Activated CD4-positive, alpha-beta T cell treated with anti-CD3 and anti-CD28 coated beads, Interleukin-2, amount 10 ng/mL, durations not matched to agents 24 days and 14 days (primary cell): ENCODE data around the gene CDC42EP3. TPM values are rescaled to one million over a fixed set of nuclear protein-coding genes. Genes with fewer than 3 reads are reported as not detected.

ENCODE experiments used
- DNase-seq: peaks from one replicate; pipeline ENCODE4 v3.0.0; 2022
- H3K27ac Mint-ChIP-seq: one replicate; pipeline ENCODE4 v1.8.0; 2022; ENCODE audit warnings: mild to moderate bottlenecking, mixed read lengths
- H3K27me3 Mint-ChIP-seq: one replicate; pipeline ENCODE4 v1.8.0; 2022; ENCODE audit warnings: mixed read lengths
- H3K36me3 Mint-ChIP-seq: one replicate; pipeline ENCODE4 v1.8.0; 2022; ENCODE audit warnings: low read depth, mild to moderate bottlenecking, mixed read lengths
- H3K4me1 Mint-ChIP-seq: one replicate; pipeline ENCODE4 v1.8.0; 2021; ENCODE audit warnings: mixed read lengths
- H3K4me3 Mint-ChIP-seq: one replicate; pipeline ENCODE4 v1.8.0; 2022; ENCODE audit warnings: mild to moderate bottlenecking, moderate library complexity, mixed read lengths
- H3K9me3 Mint-ChIP-seq: one replicate; pipeline ENCODE4 v1.8.0; 2021; ENCODE audit warnings: mixed read lengths
- intact Hi-C: fragments of 100-400 bp; cut with micrococcal nuclease; formaldehyde crosslinking; loops from one replicate; pipeline ENCODE4 v1.15.1; 2023
- total RNA-seq: library from RNA; stranded (reverse); gene quantifications from 2 replicates; pipeline ENCODE4 v1.2.3, GENCODE V29; 2022

CDC42EP3 gene
- total RNA-seq, 1 donor from 2014 or later, result 10.9 TPM

- intact Hi-C loops, result loop anchor here (5.0 kb wide), 2 partner anchors 37 to 197 kb away; no protein-coding TSS in a partner anchor
- Mint-ChIP-seq H3K4me1 (peaks cover 21% of the 10 kb centered on the region), H3K27ac (no peak overlapping the region), H3K9me3 (no peaks in the 10 kb centered on the region), H3K36me3 (peaks cover 4% of the 10 kb centered on the region), H3K27me3 (peaks cover 5% of the 10 kb centered on the region), H3K4me3 (no peak overlapping the region)
- no peak for DNase-seq
Measured at GRCh38 chr2:37674946-37675345, 3.5 kb upstream of the CDC42EP3 start.

- Mint-ChIP-seq H3K27ac (peak overlapping the region; percentile 76), H3K27me3 (peaks cover 5% of the 10 kb centered on the region), H3K4me3 (peak overlapping the region; percentile 83), H3K9me3 (no peaks in the 10 kb centered on the region), H3K4me1 (peaks cover 35% of the 10 kb centered on the region), H3K36me3 (peaks cover 4% of the 10 kb centered on the region)
- intact Hi-C loops, result loop anchor here (1.0 to 5.0 kb wide), 6 partner anchors 11 to 199 kb away; no protein-coding TSS in a partner anchor
- no peak for DNase-seq
Measured at GRCh38 chr2:37672870-37673184, 1.4 kb upstream of the CDC42EP3 start.

- intact Hi-C loops, result loop anchor here (1.0 to 5.0 kb wide), 6 partner anchors 12 to 200 kb away; no protein-coding TSS in a partner anchor
- H3K9me3 Mint-ChIP-seq, result no peaks in the 10 kb centered on the region
Measured at GRCh38 chr2:37672104-37672869, 845 bp upstream of the CDC42EP3 start.

GRCh38 chr2:37671816-37672103 lies 318 bp upstream of the CDC42EP3 start:
- peak overlapping the region; percentile 73 for H3K27ac Mint-ChIP-seq
- H3K27me3 Mint-ChIP-seq, result peaks cover 5% of the 10 kb centered on the region
- H3K36me3 Mint-ChIP-seq, result peaks cover 4% of the 10 kb centered on the region
- peak overlapping the region; percentile 88 for H3K4me3 Mint-ChIP-seq
- H3K9me3 Mint-ChIP-seq, result no peaks in the 10 kb centered on the region
- intact Hi-C loops, result loop anchor here (1.0 to 5.0 kb wide), 6 partner anchors 13 to 201 kb away; no protein-coding TSS in a partner anchor
- no peak for DNase-seq
- peaks cover 37% of the 10 kb centered on the region for H3K4me1 Mint-ChIP-seq

More at GRCh38 chr2:37672104-37672869, 845 bp upstream of the CDC42EP3 start:
- DNase-seq, result peak; percentile 92
- H3K4me1 Mint-ChIP-seq, result peaks cover 37% of the 10 kb centered on the region
- peak overlapping the region; percentile 88 for H3K4me3 Mint-ChIP-seq
- peak overlapping the region; percentile 76 for H3K27ac Mint-ChIP-seq
- peaks cover 5% of the 10 kb centered on the region for H3K27me3 Mint-ChIP-seq
- H3K36me3 Mint-ChIP-seq, result peaks cover 4% of the 10 kb centered on the region

- Mint-ChIP-seq H3K36me3 (peaks cover 5% of the 10 kb centered on the region), H3K4me3 (peak overlapping the region; percentile 88), H3K4me1 (peaks cover 32% of the 10 kb centered on the region), H3K27me3 (peaks cover 5% of the 10 kb centered on the region), H3K9me3 (no peaks in the 10 kb centered on the region), H3K27ac (peak overlapping the region; percentile 84)
- no peak for DNase-seq
- intact Hi-C loops, result loop anchor here (5.0 kb wide), 2 partner anchors 42 to 202 kb away; no protein-coding TSS in a partner anchor
Measured at GRCh38 chr2:37670378-37671008, 949 bp downstream of the CDC42EP3 start.

- Mint-ChIP-seq H3K36me3 (peaks cover 5% of the 10 kb centered on the region), H3K4me1 (peaks cover 35% of the 10 kb centered on the region), H3K4me3 (peak overlapping the region; percentile 88), H3K27me3 (peaks cover 5% of the 10 kb centered on the region), H3K9me3 (no peaks in the 10 kb centered on the region), H3K27ac (no peak overlapping the region)
- no peak for DNase-seq
- intact Hi-C loops, result no loop called here
Measured at GRCh38 chr2:37669446-37669845, 2.0 kb downstream of the CDC42EP3 start.

GRCh38 chr2:37667704-37668103 lies 3.7 kb downstream of the CDC42EP3 start:
- Mint-ChIP-seq H3K27me3 (peaks cover 2% of the 10 kb centered on the region), H3K4me1 (peaks cover 32% of the 10 kb centered on the region), H3K27ac (no peak overlapping the region), H3K9me3 (no peaks in the 10 kb centered on the region), H3K4me3 (no peak overlapping the region), H3K36me3 (peaks cover 7% of the 10 kb centered on the region)
- intact Hi-C loops, result no loop called here
- DNase-seq, result no peak

- H3K27ac Mint-ChIP-seq, result no peak overlapping the region
- intact Hi-C loops, result no loop called here
- peaks cover 7% of the 10 kb centered on the region for H3K36me3 Mint-ChIP-seq
Measured at GRCh38 chr2:37666772-37667171, 4.7 kb downstream of the CDC42EP3 start.

GRCh38 chr2:37665604-37666362 lies 5.7 kb downstream of the CDC42EP3 start:
- Mint-ChIP-seq H3K27ac (no peak overlapping the region), H3K4me3 (no peak overlapping the region)

More at GRCh38 chr2:37666772-37667171, 4.7 kb downstream of the CDC42EP3 start:
- peaks cover 31% of the 10 kb centered on the region for H3K4me1 Mint-ChIP-seq
- DNase-seq, result no peak
- H3K27me3 Mint-ChIP-seq, result peaks cover 2% of the 10 kb centered on the region
- H3K4me3 Mint-ChIP-seq, result no peak overlapping the region
- no peaks in the 10 kb centered on the region for H3K9me3 Mint-ChIP-seq

GRCh38 chr2:37665043-37665442 lies 6.4 kb downstream of the CDC42EP3 start:
- no peak overlapping the region for H3K27ac Mint-ChIP-seq
- intact Hi-C loops, result no loop called here
- peaks cover 21% of the 10 kb centered on the region for H3K4me1 Mint-ChIP-seq

More at GRCh38 chr2:37665604-37666362, 5.7 kb downstream of the CDC42EP3 start:
- no peaks in the 10 kb centered on the region for H3K9me3 Mint-ChIP-seq
- DNase-seq, result no peak
- intact Hi-C loops, result no loop called here
- H3K4me1 Mint-ChIP-seq, result peaks cover 29% of the 10 kb centered on the region
- peaks cover under 1% of the 10 kb centered on the region for H3K27me3 Mint-ChIP-seq
- peaks cover 6% of the 10 kb centered on the region for H3K36me3 Mint-ChIP-seq

GRCh38 chr2:37664231-37664643 lies 7.2 kb downstream of the CDC42EP3 start:
- no peak overlapping the region for H3K27ac Mint-ChIP-seq
- no peaks in the 10 kb centered on the region for H3K27me3 Mint-ChIP-seq
- peaks cover 16% of the 10 kb centered on the region for H3K4me1 Mint-ChIP-seq
- H3K9me3 Mint-ChIP-seq, result no peaks in the 10 kb centered on the region
- no peak for DNase-seq
- peaks cover 8% of the 10 kb centered on the region for H3K36me3 Mint-ChIP-seq
- no peak overlapping the region for H3K4me3 Mint-ChIP-seq
- intact Hi-C loops, result no loop called here

More at GRCh38 chr2:37665043-37665442, 6.4 kb downstream of the CDC42EP3 start:
- no peak for DNase-seq
- Mint-ChIP-seq H3K36me3 (peaks cover 3% of the 10 kb centered on the region), H3K4me3 (no peak overlapping the region), H3K9me3 (no peaks in the 10 kb centered on the region), H3K27me3 (no peaks in the 10 kb centered on the region)

GRCh38 chr2:37663390-37663789 lies 8.1 kb downstream of the CDC42EP3 start:
- intact Hi-C loops, result no loop called here
- Mint-ChIP-seq H3K27me3 (no peaks in the 10 kb centered on the region), H3K4me1 (peaks cover 9% of the 10 kb centered on the region), H3K9me3 (no peaks in the 10 kb centered on the region), H3K4me3 (no peak overlapping the region), H3K27ac (no peak overlapping the region), H3K36me3 (peaks cover 11% of the 10 kb centered on the region)
- no peak for DNase-seq

- DNase-seq, result no peak
- H3K27ac Mint-ChIP-seq, result no peak overlapping the region
- H3K4me3 Mint-ChIP-seq, result no peak overlapping the region
- H3K4me1 Mint-ChIP-seq, result peaks cover 31% of the 10 kb centered on the region
- H3K27me3 Mint-ChIP-seq, result no peaks in the 10 kb centered on the region
- H3K36me3 Mint-ChIP-seq, result peaks cover 22% of the 10 kb centered on the region
- intact Hi-C loops, result no loop called here
- no peaks in the 10 kb centered on the region for H3K9me3 Mint-ChIP-seq
Measured at GRCh38 chr2:37659723-37660122, 11.7 kb downstream of the CDC42EP3 start.

GRCh38 chr2:37658682-37659081 lies 12.8 kb downstream of the CDC42EP3 start:
- no peaks in the 10 kb centered on the region for H3K9me3 Mint-ChIP-seq
- H3K36me3 Mint-ChIP-seq, result peaks cover 24% of the 10 kb centered on the region
- no peak overlapping the region for H3K27ac Mint-ChIP-seq
- intact Hi-C loops, result no loop called here
- H3K4me1 Mint-ChIP-seq, result peaks cover 35% of the 10 kb centered on the region
- H3K27me3 Mint-ChIP-seq, result no peaks in the 10 kb centered on the region
- H3K4me3 Mint-ChIP-seq, result no peak overlapping the region
- DNase-seq, result no peak
